ENCODE data around the gene FZD2.

FZD2 gene

GRCh38 chr17:44598932-44599297, 41.6 kb downstream of the FZD2 start:
- H3K4me3 ChIP-seq (ENCODE audit: low read depth, low read length) = no peak overlapping the region
- TF ChIP-seq, protein P1, sequence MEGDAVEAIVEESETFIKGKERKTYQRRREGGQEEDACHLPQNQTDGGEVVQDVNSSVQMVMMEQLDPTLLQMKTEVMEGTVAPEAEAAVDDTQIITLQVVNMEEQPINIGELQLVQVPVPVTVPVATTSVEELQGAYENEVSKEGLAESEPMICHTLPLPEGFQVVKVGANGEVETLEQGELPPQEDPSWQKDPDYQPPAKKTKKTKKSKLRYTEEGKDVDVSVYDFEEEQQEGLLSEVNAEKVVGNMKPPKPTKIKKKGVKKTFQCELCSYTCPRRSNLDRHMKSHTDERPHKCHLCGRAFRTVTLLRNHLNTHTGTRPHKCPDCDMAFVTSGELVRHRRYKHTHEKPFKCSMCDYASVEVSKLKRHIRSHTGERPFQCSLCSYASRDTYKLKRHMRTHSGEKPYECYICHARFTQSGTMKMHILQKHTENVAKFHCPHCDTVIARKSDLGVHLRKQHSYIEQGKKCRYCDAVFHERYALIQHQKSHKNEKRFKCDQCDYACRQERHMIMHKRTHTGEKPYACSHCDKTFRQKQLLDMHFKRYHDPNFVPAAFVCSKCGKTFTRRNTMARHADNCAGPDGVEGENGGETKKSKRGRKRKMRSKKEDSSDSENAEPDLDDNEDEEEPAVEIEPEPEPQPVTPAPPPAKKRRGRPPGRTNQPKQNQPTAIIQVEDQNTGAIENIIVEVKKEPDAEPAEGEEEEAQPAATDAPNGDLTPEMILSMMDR (IDR thresholded peaks at IDR 0.05; ENCODE audit: low read depth, low read length) = no peak

DNA sequence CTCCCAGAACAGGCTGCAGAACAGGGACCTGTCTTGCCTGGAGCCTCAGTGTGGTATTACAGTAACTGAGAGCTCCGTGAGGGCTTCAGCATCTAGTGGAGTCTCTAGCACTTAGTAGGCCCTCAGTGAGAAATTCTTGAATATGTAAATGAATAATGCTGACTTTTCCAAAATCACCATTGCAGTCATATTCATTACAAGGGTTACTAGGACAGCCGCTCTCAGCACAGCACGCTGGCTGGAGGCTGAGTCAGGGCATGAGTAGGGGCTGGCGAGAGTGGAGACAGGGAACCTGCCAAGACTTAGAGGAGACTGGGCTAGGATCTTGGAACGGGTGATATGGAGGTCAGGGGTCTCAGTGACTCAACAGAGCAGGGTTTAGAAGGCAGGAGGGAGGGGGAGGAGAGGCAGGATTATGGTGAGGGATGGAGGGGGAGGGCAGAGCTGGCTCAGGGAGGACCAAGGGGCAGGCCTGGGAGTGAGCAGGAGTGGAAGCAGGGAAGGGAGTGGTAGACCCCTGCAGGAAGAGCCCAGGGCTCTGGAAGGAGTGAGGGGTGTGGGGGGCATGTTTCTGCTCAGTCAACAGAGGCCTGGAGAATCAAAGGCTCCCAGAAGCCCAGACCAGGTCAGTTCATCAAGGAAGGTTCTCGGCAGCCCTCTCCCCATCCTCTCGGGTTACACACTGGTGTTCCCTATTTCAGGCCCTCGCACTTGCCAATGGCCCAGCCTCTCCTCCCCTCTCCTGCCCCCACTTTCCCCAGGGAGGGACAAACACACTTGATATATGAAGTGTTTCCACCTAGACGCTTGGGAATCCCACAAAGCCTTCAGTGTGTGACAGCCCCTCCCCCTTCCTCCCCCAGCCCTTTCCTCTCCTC, 42.3 kb downstream of the FZD2 start:
- no peak overlapping the region for H3K4me3 ChIP-seq (ENCODE audit: low read depth, low read length)
- TF ChIP-seq, protein P1 (IDR thresholded peaks at IDR 0.05; ENCODE audit: low read depth, low read length) = no peak

- H3K4me3 ChIP-seq (ENCODE audit: low read depth, low read length) = no peak overlapping the region
- TF ChIP-seq, protein P1 (IDR thresholded peaks at IDR 0.05; ENCODE audit: low read depth, low read length) = no peak
Measured at GRCh38 chr17:44601539-44601938, 44.3 kb downstream of the FZD2 start.

- TF ChIP-seq, protein P1 (IDR thresholded peaks at IDR 0.05; ENCODE audit: low read depth, low read length) = no peak
Measured at GRCh38 chr17:44601973-44602372, 44.7 kb downstream of the FZD2 start.

GRCh38 chr17:44602390-44602789, 45.1 kb downstream of the FZD2 start:
- TF ChIP-seq, protein P1 (IDR thresholded peaks at IDR 0.05; ENCODE audit: low read depth, low read length) = no peak

More at GRCh38 chr17:44601973-44602372, 44.7 kb downstream of the FZD2 start:
- no peak overlapping the region for H3K4me3 ChIP-seq (ENCODE audit: low read depth, low read length)

GRCh38 chr17:44602970-44603369, 45.7 kb downstream of the FZD2 start:
- TF ChIP-seq, protein P1 (IDR thresholded peaks at IDR 0.05; ENCODE audit: low read depth, low read length) = no peak
- no peak overlapping the region for H3K4me3 ChIP-seq (ENCODE audit: low read depth, low read length)

More at GRCh38 chr17:44602390-44602789, 45.1 kb downstream of the FZD2 start:
- H3K4me3 ChIP-seq (ENCODE audit: low read depth, low read length) = no peak overlapping the region

DNA sequence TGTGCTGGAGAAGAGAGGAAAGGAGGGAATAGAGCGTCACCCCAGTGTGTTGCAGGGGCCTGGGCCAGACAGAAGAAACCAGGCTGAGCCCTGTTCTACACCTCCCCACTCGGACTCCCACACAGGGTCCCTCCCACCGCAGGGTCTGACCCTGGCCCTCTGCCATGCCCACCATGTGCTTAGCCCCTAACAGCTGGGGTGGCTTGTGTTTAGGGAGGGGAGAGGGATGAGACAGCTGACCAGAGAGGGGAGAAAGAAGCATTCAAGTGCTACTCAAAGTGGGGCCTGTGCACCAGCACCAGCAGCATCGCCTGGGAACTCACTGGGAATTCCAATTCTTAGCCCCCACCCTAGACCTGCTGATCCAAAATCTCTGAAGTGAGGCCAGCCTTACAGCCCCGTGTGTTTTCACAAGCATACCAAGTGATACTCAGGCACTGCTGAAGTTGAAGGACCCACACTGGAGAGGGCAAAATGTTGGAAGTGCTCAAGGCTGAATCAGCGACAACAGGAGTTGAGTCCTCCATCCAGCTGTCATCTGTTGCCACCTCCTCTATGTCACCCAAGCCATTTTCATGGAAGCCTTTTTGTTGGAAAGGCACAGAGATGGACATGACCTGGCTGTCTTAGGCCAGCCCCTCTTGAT, 47.0 kb downstream of the FZD2 start:
- H3K4me3 ChIP-seq (ENCODE audit: low read depth, low read length) = no peak overlapping the region
- TF ChIP-seq, protein P1 (IDR thresholded peaks at IDR 0.05; ENCODE audit: low read depth, low read length) = no peak
